Activated CD8-positive, alpha-beta memory T cell treated with anti-CD3 and anti-CD28 coated beads, Interleukin-2, amount 10 ng/mL, durations not matched to agents 7 days and 5 days (primary cell): ENCODE data around the gene PRSS53. TPM values are rescaled to one million over a fixed set of nuclear protein-coding genes. Genes with fewer than 3 reads are reported as not detected.

Experiments used
- ATAC-seq: fragments of 150-1000 bp; cut with Tn5 transposase; one replicate; pipeline ENCODE4 v1.10.0; 2021; ENCODE audit warnings: moderate library complexity
- CTCF ChIA-PET: fragments of 350-600 bp; sonication (Branson Sonifier 250); formaldehyde crosslinking; loops from one replicate; lab custom pipeline; 2021; ENCODE audit warnings: antibody characterized with exemption; lab: Charles Lee
- DNase-seq: peaks from one replicate; pipeline ENCODE4 v3.0.0-alpha.2; 2020
- H3K27ac Mint-ChIP-seq: one replicate; pipeline ENCODE4 v1.8.0; 2021; ENCODE audit warnings: mild to moderate bottlenecking, mixed read lengths
- H3K27me3 Mint-ChIP-seq: one replicate; pipeline ENCODE4 v1.8.0; 2021; ENCODE audit warnings: mixed read lengths
- H3K36me3 Mint-ChIP-seq: one replicate; pipeline ENCODE4 v1.8.0; 2021; ENCODE audit warnings: mild to moderate bottlenecking, mixed read lengths
- H3K4me1 Mint-ChIP-seq: one replicate; pipeline ENCODE4 v1.8.0; 2021; ENCODE audit warnings: mixed read lengths
- H3K4me3 Mint-ChIP-seq: one replicate; pipeline ENCODE4 v1.8.0; 2021; ENCODE audit warnings: mild to moderate bottlenecking, moderate library complexity, mixed read lengths
- H3K9me3 Mint-ChIP-seq: one replicate; pipeline ENCODE4 v1.8.0; 2022; ENCODE audit warnings: low read depth, mixed read lengths
- total RNA-seq, 2 experiments: library from RNA; stranded (reverse); gene quantifications; one replicate each; pipeline ENCODE4 v1.2.3, GENCODE V29; 2021

Gene PRSS53
- total RNA-seq, 2 experiments from 2014 or later = 5.3 to 6.6 TPM

GRCh38 chr16:31077024-31077423 is 11.7 kb downstream of the PRSS53 start:
- H3K4me3 Mint-ChIP-seq = no peak overlapping the region
- H3K36me3 Mint-ChIP-seq = peaks cover 31% of the 10 kb centered on the region
- peaks cover 47% of the 10 kb centered on the region for H3K4me1 Mint-ChIP-seq
- ATAC-seq = no peak
- no peaks in the 10 kb centered on the region for H3K9me3 Mint-ChIP-seq
- no peaks in the 10 kb centered on the region for H3K27me3 Mint-ChIP-seq
- no peak for DNase-seq
- CTCF ChIA-PET = no interaction called here
- no peak overlapping the region for H3K27ac Mint-ChIP-seq

GRCh38 chr16:31076319-31076718 is 12.4 kb downstream of the PRSS53 start:
- CTCF ChIA-PET = interaction anchor here (0.8 to 1.5 kb wide), 3 partner anchors 12 to 135 kb away, joined by 3 to 4 read pairs (median 3); no protein-coding TSS in a partner anchor
- DNase-seq (no peak), ATAC-seq (no peak)
- Mint-ChIP-seq H3K4me3 (no peak overlapping the region), H3K36me3 (peaks cover 31% of the 10 kb centered on the region), H3K27ac (no peak overlapping the region), H3K4me1 (peaks cover 54% of the 10 kb centered on the region), H3K9me3 (no peaks in the 10 kb centered on the region), H3K27me3 (no peaks in the 10 kb centered on the region)

- CTCF ChIA-PET = interaction anchor here (1.0 to 2.4 kb wide), 7 partner anchors 11 to 308 kb away, joined by 3 to 27 read pairs (median 7); partner anchors contain the start of genes HSD3B7, KAT8 and VKORC1
- H3K4me3 Mint-ChIP-seq = peak overlapping the region; percentile 96
- peaks cover 47% of the 10 kb centered on the region for H3K4me1 Mint-ChIP-seq
- DNase-seq (no peak), ATAC-seq (no peak)
- H3K9me3 Mint-ChIP-seq = no peaks in the 10 kb centered on the region
- H3K36me3 Mint-ChIP-seq = peaks cover 25% of the 10 kb centered on the region
- peak overlapping the region; percentile 96 for H3K27ac Mint-ChIP-seq
- H3K27me3 Mint-ChIP-seq = no peaks in the 10 kb centered on the region
These were observed 13.9 kb downstream of the PRSS53 start for GRCh38 chr16:31074814-31075183.

DNA sequence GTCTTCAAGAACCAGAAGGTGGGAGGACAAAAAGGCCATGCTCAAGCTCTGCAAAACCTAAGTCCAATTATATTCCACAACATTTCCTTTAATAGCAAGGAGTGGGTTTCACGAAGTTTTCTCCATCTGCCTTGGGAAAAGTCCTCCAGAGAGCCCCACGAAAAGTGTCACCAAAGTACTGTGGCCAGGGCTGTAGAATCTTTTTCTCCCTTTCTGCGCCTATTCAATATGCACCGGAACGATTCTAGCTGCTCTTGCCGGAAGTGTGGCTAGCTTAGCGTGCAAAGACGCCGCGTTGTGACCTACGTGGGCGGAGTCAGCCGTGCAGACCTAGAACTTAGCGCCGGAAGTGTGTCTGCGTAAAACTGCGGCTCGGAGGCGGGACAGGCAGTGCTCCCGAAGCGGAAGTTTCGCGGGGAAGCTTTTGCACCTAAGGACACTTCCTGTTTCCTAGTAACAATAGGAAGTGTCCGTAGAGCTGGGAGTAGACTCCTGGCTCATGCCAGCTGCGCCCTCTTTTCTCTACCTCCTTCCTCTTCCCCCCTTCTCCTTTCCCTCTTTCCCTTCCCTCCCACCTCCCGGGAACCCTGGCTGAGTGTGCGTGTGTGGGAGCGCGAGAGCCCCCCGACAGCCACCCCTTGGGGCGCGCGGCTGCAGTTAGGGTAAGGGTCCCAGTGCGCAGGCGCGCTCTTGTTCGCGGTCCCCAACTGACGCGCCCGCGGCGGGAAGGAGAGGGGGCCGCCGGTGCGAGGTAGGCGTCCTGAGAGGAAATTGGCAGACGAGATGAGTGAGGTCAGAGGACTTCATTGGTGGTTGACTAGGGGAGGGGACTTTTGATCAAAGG is 14.6 kb downstream of the PRSS53 start, which contains the start of the genes ZNF646 and ZNF668:
Gene ZNF646 (plus strand): TSS at position 453 of the 844 bp plus-strand sequence. CDS start 1,903 bp downstream, outside the sequence.
Gene ZNF668 (minus strand): TSS at position 271 of the 844 bp plus-strand sequence. CDS start 9,781 bp downstream, outside the sequence.
- Mint-ChIP-seq H3K4me3 (peak within 1 kb of the TSS; percentile 96), H3K27me3 (no peaks in the 10 kb centered on the region), H3K27ac (peak within 1 kb of the TSS; percentile 96), H3K36me3 (peaks cover 22% of the 10 kb centered on the region), H3K4me1 (peaks cover 45% of the 10 kb centered on the region), H3K9me3 (no peaks in the 10 kb centered on the region)
- DNase-seq (peak; percentile 100), ATAC-seq (peak; percentile 79)
- CTCF ChIA-PET = interaction anchor here (0.8 to 2.4 kb wide), 15 partner anchors 10 to 503 kb away, joined by 3 to 27 read pairs (median 4); partner anchors contain the start of genes HSD3B7, KAT8, PYCARD and STX4

DNA sequence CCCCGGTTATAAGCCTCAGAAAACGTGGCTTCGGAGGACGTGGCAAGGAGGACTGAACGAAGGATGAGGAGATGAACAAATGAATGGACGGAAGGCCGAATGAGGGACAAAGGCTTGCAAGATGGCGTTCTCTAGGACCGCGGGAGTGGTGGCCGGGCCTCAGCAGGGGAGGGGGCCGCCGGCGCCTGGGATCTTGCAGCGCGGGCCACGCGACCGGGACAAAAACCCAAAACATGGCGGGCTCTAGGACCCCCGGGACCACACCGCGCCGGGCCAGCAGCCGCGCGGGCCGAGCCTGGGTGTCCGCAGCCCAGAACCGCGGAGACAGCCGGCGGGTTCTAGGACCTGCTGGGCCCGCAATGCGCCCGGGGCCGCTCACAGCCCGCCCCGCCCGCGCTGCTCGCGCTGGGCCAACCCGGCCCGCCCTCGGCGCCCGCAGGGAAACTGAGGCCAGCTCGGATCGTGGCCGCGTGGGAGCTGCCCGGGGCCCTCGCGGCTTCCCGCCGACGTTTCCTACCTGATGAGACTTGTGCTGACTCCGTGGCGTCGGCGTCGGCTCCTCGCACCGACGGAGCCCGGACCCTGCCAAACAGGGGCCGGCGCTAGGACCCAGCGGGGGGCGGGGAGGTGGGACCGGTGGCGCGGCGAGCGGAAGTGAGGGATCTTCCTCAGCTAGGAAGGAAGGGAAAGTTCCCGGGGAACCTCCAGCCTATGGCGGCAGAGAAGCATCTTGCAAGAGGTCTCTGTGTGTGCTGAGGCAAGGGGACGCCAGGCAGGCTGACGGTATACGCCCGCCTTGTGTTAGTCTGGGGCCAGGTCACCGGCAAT is 15.4 kb downstream of the PRSS53 start:
- ATAC-seq (peak; percentile 61), DNase-seq (peak; percentile 94)
- peaks cover 15% of the 10 kb centered on the region for H3K36me3 Mint-ChIP-seq
- H3K4me3 Mint-ChIP-seq = peak overlapping the region; percentile 96
- peaks cover 42% of the 10 kb centered on the region for H3K4me1 Mint-ChIP-seq
- H3K27me3 Mint-ChIP-seq = no peaks in the 10 kb centered on the region
- peak overlapping the region; percentile 96 for H3K27ac Mint-ChIP-seq
- CTCF ChIA-PET = interaction anchor here (0.8 to 2.4 kb wide), 16 partner anchors 9 to 502 kb away, joined by 3 to 27 read pairs (median 4); partner anchors contain the start of genes HSD3B7, KAT8, PYCARD and STX4
- H3K9me3 Mint-ChIP-seq = no peaks in the 10 kb centered on the region

DNA sequence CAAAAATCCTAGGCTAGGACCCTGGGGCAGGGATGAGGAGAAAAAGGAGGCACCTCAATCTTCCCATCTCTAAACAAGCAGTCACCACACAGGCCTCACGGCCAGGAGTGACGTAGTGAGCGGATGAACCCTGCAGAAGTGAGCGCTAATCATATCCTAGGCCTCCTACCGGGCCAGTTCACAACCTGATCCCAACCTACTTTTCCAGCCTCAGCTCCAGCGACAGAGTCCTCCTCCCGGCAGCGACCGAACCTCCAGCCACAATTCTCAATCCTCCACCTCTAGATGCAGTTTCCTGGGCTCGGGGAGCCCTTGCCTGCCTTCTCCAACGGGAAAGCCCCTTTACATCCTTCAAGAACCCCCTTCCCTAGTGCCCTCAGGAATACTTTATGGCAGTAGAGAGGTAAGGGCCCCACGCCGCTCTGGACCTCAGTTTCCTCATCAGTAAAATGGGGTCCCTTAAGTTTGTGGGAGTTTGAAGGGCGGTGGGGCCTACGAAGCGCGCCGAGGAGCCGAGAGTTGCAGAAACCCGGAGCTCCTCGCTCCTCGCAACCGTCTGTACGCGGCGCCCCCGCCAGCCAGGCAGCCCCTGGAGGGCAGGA is 16.1 kb downstream of the PRSS53 start:
- H3K27ac Mint-ChIP-seq = peak overlapping the region; percentile 95
- peak; percentile 5 for ATAC-seq
- H3K4me1 Mint-ChIP-seq = peaks cover 40% of the 10 kb centered on the region
- H3K4me3 Mint-ChIP-seq = peak overlapping the region; percentile 96
- H3K9me3 Mint-ChIP-seq = no peaks in the 10 kb centered on the region
- CTCF ChIA-PET = interaction anchor here (0.8 to 2.4 kb wide), 6 partner anchors 9 to 87 kb away, joined by 3 to 27 read pairs (median 11); partner anchors contain the start of genes HSD3B7 and STX4
- DNase-seq = peak; percentile 75
- H3K36me3 Mint-ChIP-seq = peaks cover 8% of the 10 kb centered on the region
- H3K27me3 Mint-ChIP-seq = no peaks in the 10 kb centered on the region

DNA sequence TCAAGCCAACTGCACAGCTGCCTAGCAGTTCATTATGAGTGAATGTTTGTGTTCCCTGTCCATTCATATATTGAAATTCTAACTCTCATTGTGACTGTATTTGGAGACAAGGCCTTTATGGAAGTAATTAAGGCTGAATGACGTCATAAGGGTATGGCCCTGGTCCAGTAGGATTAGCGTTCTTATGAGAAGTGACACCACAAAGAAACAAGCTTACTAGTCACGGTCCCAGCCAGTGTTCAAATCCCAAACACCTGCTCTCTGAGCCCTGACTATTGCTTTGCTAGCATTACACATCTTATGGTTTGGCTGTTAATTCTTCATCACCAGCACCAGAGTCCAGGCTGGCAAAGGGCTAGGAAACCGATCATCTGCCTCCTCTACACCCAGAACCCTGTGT is 16.9 kb downstream of the PRSS53 start:
- Mint-ChIP-seq H3K4me3 (peak overlapping the region; percentile 96), H3K4me1 (peaks cover 43% of the 10 kb centered on the region), H3K36me3 (peaks cover 8% of the 10 kb centered on the region), H3K27me3 (no peaks in the 10 kb centered on the region), H3K9me3 (no peaks in the 10 kb centered on the region), H3K27ac (peak overlapping the region; percentile 95)
- ATAC-seq (no peak), DNase-seq (no peak)
- CTCF ChIA-PET = no interaction called here

DNA sequence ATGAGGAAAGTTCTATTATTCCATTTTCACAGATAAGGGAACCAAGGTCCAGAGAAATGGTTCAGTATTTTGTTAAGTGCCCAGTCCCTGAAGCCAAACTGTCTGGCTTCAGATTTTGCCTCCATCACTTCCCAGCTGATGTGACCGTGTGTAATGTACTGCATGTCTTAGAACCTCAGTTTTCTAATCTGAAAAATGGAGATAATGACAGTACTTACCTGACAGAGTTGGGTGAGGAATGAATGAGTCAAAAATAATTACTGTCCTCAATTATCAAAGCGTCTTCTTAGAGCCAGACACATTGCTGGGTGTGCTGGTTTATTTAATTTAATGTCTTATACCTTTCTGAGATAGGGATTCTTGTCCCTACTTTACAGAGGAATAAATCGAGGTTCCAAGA is 21.4 kb downstream of the PRSS53 start:
- Mint-ChIP-seq H3K27ac (peak overlapping the region; percentile 22), H3K27me3 (no peaks in the 10 kb centered on the region), H3K4me1 (peaks cover 69% of the 10 kb centered on the region), H3K9me3 (no peaks in the 10 kb centered on the region), H3K36me3 (peaks cover 19% of the 10 kb centered on the region), H3K4me3 (no peak overlapping the region)
- CTCF ChIA-PET = interaction anchor here (0.5 to 1.0 kb wide), 5 partner anchors 24 to 131 kb away, joined by 3 to 4 read pairs (median 3); partner anchors contain the start of gene HSD3B7
- ATAC-seq (no peak), DNase-seq (no peak)

DNA sequence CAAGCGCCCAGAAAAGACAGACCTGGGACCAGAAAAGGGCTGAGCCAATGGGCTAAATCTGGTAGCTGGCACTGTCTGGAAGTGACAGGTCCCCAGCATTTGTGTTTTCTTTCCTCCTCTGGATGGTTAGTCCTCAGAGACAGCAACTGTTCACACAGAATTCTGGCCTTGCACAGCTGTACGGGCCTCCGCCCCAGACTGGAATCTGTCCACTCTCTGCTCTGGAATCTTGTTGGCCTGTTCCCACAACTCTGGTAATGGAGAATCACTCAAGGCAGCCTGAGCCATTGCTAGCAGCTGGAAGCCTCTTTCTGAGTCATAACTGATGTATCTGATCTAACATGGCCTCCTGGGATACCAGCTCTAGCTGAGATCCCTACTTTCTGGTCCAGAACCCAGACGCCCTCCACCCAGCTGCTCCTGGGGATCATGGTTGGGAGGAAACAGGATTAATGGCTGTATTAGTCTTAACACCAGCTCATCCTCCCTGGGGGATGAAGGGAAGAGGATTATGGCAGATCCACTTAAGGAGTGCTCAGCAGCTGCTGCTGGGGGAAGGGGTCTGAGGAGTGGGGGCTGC is 23.8 kb downstream of the PRSS53 start:
- Mint-ChIP-seq H3K9me3 (no peaks in the 10 kb centered on the region), H3K4me3 (peak overlapping the region; percentile 53), H3K36me3 (peaks cover 33% of the 10 kb centered on the region), H3K4me1 (peaks cover 63% of the 10 kb centered on the region), H3K27ac (peak overlapping the region; percentile 90), H3K27me3 (no peaks in the 10 kb centered on the region)
- DNase-seq (no peak), ATAC-seq (peak; percentile 48)
- CTCF ChIA-PET = interaction anchor here (1.3 to 2.5 kb wide), 6 partner anchors 9 to 123 kb away, joined by 3 to 27 read pairs (median 5); partner anchors contain the start of genes HSD3B7, ZNF646 and ZNF668

- CTCF ChIA-PET = interaction anchor here (0.7 to 2.5 kb wide), 7 partner anchors 10 to 122 kb away, joined by 3 to 27 read pairs (median 4); partner anchors contain the start of genes HSD3B7, STX4, ZNF646 and ZNF668
- H3K36me3 Mint-ChIP-seq = peaks cover 35% of the 10 kb centered on the region
- peaks cover 59% of the 10 kb centered on the region for H3K4me1 Mint-ChIP-seq
- peak; percentile 76 for ATAC-seq
- peak overlapping the region; percentile 90 for H3K27ac Mint-ChIP-seq
- peak; percentile 79 for DNase-seq
- no peaks in the 10 kb centered on the region for H3K27me3 Mint-ChIP-seq
- H3K9me3 Mint-ChIP-seq = no peaks in the 10 kb centered on the region
- H3K4me3 Mint-ChIP-seq = peak overlapping the region; percentile 53
These were observed 24.7 kb downstream of the PRSS53 start for GRCh38 chr16:31063843-31064611.

GRCh38 chr16:31063495-31063842 is 25.3 kb downstream of the PRSS53 start:
- Mint-ChIP-seq H3K4me3 (peak overlapping the region; percentile 53), H3K4me1 (peaks cover 55% of the 10 kb centered on the region), H3K36me3 (peaks cover 36% of the 10 kb centered on the region), H3K27me3 (no peaks in the 10 kb centered on the region), H3K9me3 (no peaks in the 10 kb centered on the region), H3K27ac (peak overlapping the region; percentile 90)
- CTCF ChIA-PET = interaction anchor here (0.7 to 2.5 kb wide), 6 partner anchors 10 to 79 kb away, joined by 3 to 27 read pairs (median 4); partner anchors contain the start of genes HSD3B7, STX4, ZNF646 and ZNF668
- DNase-seq (no peak), ATAC-seq (no peak)
